SK-MEL-5 (cell line): ENCODE measurements around the gene ALDH1L2. TPM values are rescaled to one million over a fixed set of nuclear protein-coding genes. Genes with fewer than 3 reads are reported as not detected.

Experiments
- total RNA-seq: library from RNA; depleted of rRNA; stranded (reverse); fragments of >200 nt; shearing (Covaris generic); gene quantifications from 2 replicates; pipeline ENCODE4 v1.2.3, GENCODE V29; 2014; rRNA removed

The ALDH1L2 gene
- total RNA-seq, 1 experiment from 2014 or later, result 4.2 TPM

Other genes starting within 250 kb of the ALDH1L2 start
- gene SLC41A2, start 126.2 kb downstream of the ALDH1L2 start, total RNA-seq, result 2.8 and 8.5 TPM in 2 replicates
- gene NOPCHAP1, start 98.1 kb downstream of the ALDH1L2 start, total RNA-seq, result 29.0 and 34.0 TPM in 2 replicates
- gene WASHC4, start 23.3 kb upstream of the ALDH1L2 start, total RNA-seq, result 66.6 and 80.8 TPM in 2 replicates
- gene APPL2, start 151.7 kb upstream of the ALDH1L2 start, total RNA-seq, result 34.4 and 37.3 TPM in 2 replicates
- 2.1 and 4.2 TPM in 2 replicates for gene C12orf75, start 246.2 kb upstream of the ALDH1L2 start, total RNA-seq